ENCODE results near the gene TSPAN31. TPM values are rescaled to one million over a fixed set of nuclear protein-coding genes. Genes with fewer than 3 reads are reported as not detected.

Gene TSPAN31
- total and polyA plus RNA-seq, 9 of the 15 experiments (the other 6 are each of a cell fraction or from before 2014, with no cell fraction given) = 11.3 to 26.4 (median 14.3) TPM

GRCh38 chr12:57744194-57744776 lies 554 bp upstream of the TSPAN31 start (continued):
- TF ChIP-seq CHD7 (IDR thresholded peaks at IDR 0.05; ENCODE audit: low read depth, low read length) = no peak
- no peak for TF ChIP-seq HLTF (IDR thresholded peaks at IDR 0.05)
- no peak for TF ChIP-seq ZBTB2 (IDR thresholded peaks at IDR 0.05)
- no peak for TF ChIP-seq PRPF4 (IDR thresholded peaks at IDR 0.05; ENCODE audit: insufficient read depth, low read depth, low read length, poor library complexity, severe bottlenecking)
- peak; percentile 99 for TF ChIP-seq CREB1 (IDR thresholded peaks at IDR 0.05)
- peak; percentile 97 for TF ChIP-seq CREB1 (CRISPR knock-in tag; IDR thresholded peaks at IDR 0.05)
- no peak for TF ChIP-seq ZBTB11 (CRISPR knock-in tag; IDR thresholded peaks at IDR 0.05)
- TF ChIP-seq NCOA2 (IDR thresholded peaks at IDR 0.05; ENCODE audit: partially characterized antibody in 2 of 2) = no peak
- no peak for TF ChIP-seq HMG20B (CRISPR knock-in tag; IDR thresholded peaks at IDR 0.05)
- 0 out of 3 replicates have a peak, but pooled peaks of 1 of the 2 experiments have one; percentile 44 for TF ChIP-seq CBX3 (IDR thresholded peaks at IDR 0.05; ENCODE audit: borderline replicate concordance in 1 of 2, low read length in 2 of 2)
- no peak for TF ChIP-seq POLR2B (IDR thresholded peaks at IDR 0.05; ENCODE audit: low read depth, partially characterized antibody)

Measured in K562 (cell line).